Measurements from ENCODE around the gene ACVR1B. TPM values are rescaled to one million over a fixed set of nuclear protein-coding genes. Genes with fewer than 3 reads are reported as not detected.
A peak's percentile ranks its signal among the peaks of the same experiment; 100 is the strongest.

The ACVR1B gene
- total and polyA plus RNA-seq, 9 of the 15 experiments (the other 6 are each of a cell fraction or from before 2014, with no cell fraction given) = 0.97 to 15.1 (median 6.8) TPM

- TF ChIP-seq ZNF165 (CRISPR knock-in tag; IDR thresholded peaks at IDR 0.05; ENCODE audit: borderline replicate concordance) (no peak), PKNOX1 (IDR thresholded peaks at IDR 0.05) (peak; percentile 36; the same call in 1 of the 2 replicates), IRF9 (tag; IDR thresholded peaks at IDR 0.05) (no peak), MAFK (IDR thresholded peaks at IDR 0.05; ENCODE audit: low read length) (no peak), ZFP30 (CRISPR knock-in tag; IDR thresholded peaks at IDR 0.05; ENCODE audit: borderline replicate concordance) (no peak), TFAP4 (CRISPR knock-in tag; IDR thresholded peaks at IDR 0.05; ENCODE audit: borderline replicate concordance) (peak; percentile 91), RBM34 (IDR thresholded peaks at IDR 0.05; ENCODE audit: borderline replicate concordance, insufficient read depth, low read length) (no peak), MTA2 (IDR thresholded peaks at IDR 0.05; ENCODE audit: low read depth) (peak; percentile 78), ELF1 (tag; IDR thresholded peaks at IDR 0.05) (no peak)
These were observed 42.5 kb upstream of the ACVR1B start (continued) for GRCh38 chr12:51908876-51909592.
